ENCODE data around the gene ARR3.
A peak's percentile ranks its signal among the peaks of the same experiment; 100 is the strongest.
"Not testable (repeated sequence)": the region's sequence is repeated elsewhere in the genome, so short reads cannot be mapped to it uniquely, and the experiment has no call there.

ARR3 gene

GRCh38 chrX:70268034-70268433 is at the start of gene ARR3:
TSS of gene ARR3 (plus strand) at chrX:70268334. CDS start at chrX:70269386, 1,052 bp downstream.
- no peak for DNase-seq

DNA sequence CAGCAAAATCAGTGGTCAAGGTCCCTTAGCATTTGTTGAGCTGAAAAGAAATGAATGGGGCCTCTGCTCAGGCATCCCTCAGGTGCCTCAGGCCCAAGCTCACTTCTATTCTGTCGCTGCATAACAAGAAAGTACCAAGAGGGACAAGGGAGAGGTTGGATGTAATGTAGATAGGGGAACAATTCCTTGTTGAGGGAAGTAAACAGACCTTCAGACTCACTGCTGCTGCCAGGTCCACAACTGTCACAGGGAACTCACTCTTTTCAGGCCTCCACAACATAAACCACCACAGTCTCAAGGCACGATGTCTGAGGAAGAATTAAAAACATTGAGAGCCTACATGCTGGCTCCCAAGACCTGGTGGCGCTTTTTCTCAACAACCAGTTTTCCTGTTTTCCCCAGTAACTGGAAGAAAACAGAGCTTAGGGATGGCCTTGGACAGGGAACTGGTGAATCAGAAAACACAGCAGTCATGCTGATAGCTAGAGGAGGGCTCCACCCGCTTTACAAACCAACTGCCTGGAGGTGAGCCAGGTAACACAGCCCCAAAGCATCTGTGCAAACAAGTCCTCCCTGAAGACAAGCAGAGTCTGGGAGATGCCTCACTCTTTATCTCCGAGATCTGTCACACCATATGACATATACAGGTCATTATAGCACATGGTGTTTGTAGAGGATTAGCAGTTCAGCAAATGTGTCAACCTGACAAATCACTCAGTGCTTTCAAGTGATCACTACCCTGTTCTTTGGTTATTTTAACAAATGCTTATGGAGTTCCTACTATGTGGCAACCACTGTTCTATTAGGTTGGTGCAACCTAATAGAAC is 48.0 kb upstream of the ARR3 start:
- peak; percentile 76 for DNase-seq

DNA sequence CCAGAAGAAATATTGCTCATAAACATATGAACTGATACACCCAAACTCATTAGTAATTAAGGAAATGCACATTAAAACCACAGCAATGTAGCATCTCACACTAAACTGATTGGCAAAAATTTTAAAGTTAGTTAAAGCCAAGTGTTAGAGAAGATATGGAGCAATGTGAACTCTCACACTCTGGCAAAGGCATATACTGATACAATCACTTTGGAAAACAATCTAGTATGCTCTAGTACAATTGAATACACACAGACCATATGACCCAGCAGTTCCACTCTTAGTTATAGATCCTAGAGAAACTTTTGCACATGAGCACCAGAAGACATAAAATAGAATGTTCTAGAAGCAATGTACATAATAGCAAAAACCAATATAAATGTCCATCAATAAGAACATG is 42.1 kb upstream of the ARR3 start:
- DNase-seq, result no peak

DNA sequence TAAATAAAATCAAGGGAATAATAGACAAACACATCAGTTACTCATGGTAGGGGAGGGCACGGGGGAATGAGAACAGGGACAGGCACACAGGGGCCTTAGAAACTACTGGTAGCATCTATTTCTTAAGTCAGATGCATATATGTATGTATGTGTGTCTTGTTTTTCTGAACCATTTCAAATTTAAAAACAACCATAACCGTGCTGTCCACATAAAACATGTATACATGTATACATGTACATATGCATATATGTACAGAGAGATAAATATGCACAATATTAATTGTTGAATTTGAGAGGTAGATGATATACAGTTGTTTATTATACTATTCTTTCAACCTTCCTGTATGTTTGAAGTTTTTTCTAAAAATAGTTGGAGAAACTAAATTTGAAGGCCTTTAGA is 41.4 kb upstream of the ARR3 start:
- DNase-seq, result no peak

- DNase-seq, result no peak
These were observed 36.5 kb upstream of the ARR3 start for GRCh38 chrX:70231666-70232065.

GRCh38 chrX:70234355-70234754 is 33.8 kb upstream of the ARR3 start, which contains the start of gene AWAT1:
TSS of gene AWAT1 (plus strand) at chrX:70234655. CDS start at chrX:70234696, 41 bp downstream.
- no peak for DNase-seq

DNA sequence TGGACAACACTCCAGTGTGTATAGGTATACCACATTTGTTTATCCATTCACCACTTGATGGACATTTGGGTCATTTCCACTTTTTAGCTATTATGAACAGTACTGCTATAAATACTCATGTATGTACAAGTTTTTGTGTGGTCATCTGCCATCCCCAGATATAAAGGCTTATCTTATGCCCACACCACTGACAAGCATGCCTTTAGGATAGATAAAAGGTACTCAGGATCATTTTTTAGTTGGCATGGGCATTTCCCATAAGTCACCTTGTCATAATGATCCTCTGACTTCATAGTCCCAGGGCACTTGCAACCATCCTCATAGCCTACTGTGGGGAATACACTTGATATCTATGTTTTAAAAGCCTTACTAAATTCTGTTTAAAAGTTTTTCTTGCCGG is 27.4 kb upstream of the ARR3 start:
- DNase-seq, result no peak

DNA sequence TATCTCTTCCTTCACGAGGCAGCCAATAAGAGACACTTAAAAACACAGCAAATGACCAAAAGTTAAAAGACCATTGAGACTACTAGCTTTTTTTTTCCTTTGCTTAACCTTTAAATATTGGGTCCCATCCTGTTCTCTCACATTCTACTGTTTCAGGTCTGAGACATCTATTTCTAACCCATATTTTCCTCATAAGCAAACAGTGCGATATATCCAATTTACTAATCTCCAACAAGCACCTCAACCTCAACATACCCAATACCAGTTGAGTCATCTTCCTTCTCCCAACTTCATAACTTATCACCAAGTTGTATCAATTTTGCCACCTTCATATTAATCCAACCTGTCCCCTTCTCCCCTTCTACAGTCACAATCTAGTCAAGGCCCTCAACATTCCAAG is 26.6 kb upstream of the ARR3 start:
- no peak for DNase-seq

DNA sequence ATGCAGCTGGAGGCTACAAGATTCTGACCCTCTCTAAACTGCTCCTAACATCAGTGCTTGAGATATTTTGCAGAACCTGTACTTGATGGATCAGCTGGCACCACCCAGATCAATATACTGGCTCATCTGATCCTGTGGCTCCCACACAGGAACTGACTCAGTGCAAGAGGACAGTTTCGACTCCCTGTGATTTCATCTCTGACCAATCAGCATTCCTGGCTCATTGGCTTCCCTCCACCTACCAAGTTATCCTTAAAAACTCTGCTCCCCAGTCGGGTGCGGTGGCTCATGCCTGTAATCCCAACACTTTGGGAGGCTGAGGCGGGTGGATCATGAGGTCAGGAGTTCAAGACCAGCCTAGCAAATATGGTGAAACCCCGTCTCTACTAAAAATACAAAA is 24.5 kb upstream of the ARR3 start:
- not testable (repeated sequence) for DNase-seq

GRCh38 chrX:70244881-70245280 is 23.3 kb upstream of the ARR3 start:
- DNase-seq, result no peak

GRCh38 chrX:70247252-70247651 is 20.9 kb upstream of the ARR3 start:
- DNase-seq, result no peak

GRCh38 chrX:70252491-70252890 is 15.6 kb upstream of the ARR3 start:
- no peak for DNase-seq

- DNase-seq, result no peak
These were observed 14.6 kb upstream of the ARR3 start for GRCh38 chrX:70253377-70254062.

- no peak for DNase-seq
These were observed 14.1 kb upstream of the ARR3 start for GRCh38 chrX:70254063-70254400.

DNA sequence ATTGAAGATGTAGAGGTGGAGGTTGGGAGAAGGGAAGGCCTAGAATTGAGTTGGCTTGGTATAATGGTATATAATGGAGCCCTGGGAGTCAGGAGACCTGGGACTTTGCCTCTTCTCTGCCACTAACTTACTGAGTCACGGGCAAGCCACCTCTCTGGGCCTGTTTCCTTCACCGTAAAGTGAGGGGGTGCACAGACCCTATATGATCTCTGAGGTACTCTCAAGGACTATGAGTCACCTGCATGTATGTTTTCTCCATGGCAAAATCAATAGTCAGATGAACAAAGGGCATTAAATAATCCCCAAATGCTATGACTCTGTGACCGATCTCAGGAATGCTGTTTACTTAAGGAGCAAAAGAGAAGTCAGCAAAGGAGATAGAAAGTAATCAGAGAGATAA is 13.2 kb upstream of the ARR3 start:
- no peak for DNase-seq

GRCh38 chrX:70255452-70255851 is 12.7 kb upstream of the ARR3 start:
- DNase-seq, result no peak

- DNase-seq, result no peak
These were observed 10.5 kb upstream of the ARR3 start for GRCh38 chrX:70257423-70258288.

DNA sequence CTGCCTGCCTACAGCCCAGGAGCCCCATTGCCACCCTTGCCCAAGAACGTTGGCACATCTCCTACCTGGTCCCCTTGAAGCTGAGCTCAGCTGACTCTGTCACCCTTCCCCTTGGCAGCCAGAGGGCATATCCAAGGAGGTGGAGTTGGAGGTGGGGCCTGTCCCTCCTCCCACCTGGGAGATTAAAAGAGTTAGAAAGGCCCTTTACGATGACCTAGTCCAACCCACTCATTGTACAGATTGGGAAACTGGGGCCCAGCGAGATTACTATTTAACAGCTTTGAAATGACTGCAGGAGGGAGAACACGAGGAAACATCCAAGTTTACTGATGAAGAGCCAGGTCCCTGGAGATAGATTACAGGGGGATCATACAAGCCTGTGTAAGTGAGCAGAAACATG is 8.0 kb upstream of the ARR3 start, which contains the start of gene P2RY4:
Gene P2RY4, minus strand, starts transcription at position 101 of the 400 bp plus-strand sequence. CDS start 580 bp downstream, outside the sequence.
- DNase-seq, result no peak

DNA sequence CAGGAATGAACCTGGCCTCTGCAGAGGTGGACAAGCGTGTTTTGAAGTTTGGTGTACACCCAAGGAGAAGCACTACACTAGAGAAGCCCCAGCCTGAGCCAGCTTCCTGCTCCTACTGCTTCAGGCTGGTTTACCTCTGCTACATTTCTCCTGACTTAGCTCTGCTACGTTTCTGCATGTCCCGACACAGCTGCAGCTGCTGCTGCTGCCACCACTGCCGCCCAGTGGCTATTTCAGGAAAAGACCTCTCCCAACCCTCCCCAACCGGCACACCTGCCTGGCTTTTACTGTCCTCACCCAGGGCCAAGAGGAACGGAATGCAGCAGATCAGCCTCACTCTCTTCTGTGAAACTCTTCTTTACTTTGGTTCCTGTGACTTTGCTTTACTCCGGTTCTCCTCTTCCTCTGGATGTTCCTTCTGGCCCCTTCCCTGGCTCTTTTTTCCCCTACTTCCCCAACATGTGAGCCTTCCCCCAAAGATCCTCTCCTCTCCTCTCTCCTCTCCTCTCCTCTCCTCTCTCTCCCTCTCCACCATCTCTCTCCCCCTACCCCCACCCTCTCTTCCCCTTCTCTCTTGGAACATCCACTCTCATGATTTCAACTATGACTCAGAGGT is 5.1 kb upstream of the ARR3 start:
- DNase-seq, result peak; percentile 22

DNA sequence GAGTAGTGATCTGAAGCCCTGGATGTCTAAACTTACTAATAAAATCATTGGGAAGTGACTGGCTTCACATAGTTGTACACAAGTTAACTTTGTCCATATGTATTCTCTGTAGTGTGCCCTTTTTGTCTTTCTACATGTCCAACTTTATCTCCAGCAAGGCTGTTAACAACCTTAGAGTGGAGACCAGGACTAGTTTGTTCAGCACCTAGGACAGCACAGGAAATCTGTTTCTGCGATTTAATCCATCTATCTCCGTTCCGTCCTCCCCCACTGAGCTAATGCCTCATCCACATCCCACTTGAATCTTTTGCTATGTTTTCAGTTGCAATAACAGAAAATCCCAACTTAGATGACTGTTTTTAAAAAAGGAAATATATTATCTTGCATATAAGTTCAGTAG is 3.4 kb upstream of the ARR3 start:
- no peak for DNase-seq

DNA sequence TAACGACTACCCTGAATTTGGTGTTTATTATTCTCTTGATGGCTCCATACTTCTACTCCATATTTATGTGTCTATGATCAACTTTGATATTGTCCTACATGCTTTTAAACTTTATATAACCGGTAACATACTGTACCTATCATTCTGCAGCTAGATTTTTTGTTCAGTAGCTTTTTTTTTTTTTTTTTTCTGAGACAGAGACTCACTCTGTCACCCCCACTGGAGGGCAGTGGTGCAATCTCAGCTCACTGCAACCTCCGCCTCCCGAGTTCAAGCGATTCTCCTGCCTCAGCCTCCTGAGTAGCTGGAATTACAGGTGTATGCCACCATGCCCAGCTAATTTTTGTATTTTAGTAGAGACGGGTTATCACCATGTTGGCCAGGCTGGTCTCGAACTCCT is 5.9 kb downstream of the ARR3 start:
- not testable (repeated sequence) for DNase-seq

GRCh38 chrX:70279081-70279480 is 10.9 kb downstream of the ARR3 start:
- DNase-seq, result no peak

GRCh38 chrX:70280573-70280972 is 12.4 kb downstream of the ARR3 start:
- no peak for DNase-seq
